Measurements from ENCODE around the gene CCDC191.

The CCDC191 gene, protein sequence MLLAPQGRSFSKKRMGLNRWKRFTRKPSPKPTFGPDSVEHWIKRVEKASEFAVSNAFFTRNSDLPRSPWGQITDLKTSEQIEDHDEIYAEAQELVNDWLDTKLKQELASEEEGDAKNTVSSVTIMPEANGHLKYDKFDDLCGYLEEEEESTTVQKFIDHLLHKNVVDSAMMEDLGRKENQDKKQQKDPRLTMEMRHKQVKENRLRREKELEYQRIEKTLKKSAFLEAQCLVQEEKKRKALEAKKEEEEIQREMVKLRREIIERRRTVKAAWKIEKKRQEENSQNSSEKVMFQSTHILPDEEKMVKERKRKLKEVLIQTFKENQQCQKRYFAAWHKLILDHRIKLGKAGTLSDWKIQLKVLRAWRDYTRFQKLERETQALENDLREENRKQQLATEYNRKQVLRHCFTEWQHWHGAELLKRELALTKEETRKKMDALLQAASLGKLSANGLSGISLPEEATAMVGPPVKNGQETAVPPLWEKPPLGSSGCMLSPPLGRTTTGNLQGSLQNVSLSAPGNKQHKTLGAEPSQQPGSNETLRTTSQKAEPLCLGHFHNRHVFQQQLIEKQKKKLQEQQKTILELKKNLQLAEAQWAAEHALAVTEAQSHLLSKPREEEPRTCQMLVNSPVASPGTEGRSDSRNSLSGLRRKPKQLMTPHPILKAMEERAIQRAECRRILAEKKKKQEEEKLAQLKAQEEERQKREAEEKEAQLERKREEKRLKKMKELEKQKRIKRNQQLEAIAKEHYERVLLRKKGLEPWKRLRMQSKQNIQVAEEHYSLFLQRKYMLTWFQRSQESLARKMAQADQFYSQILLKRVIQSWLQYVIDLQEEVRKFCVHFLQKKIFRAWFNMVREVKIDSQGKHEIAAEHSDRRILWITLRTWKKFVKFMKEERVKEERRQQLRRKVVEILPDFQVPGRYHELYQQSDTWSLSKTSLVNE

GRCh38 chr3:114056130-114057010 lies at the start of gene CCDC191, which contains the start of gene QTRT2:
Gene CCDC191 (minus strand): TSS chr3:114056526. CDS start chr3:114056466, 60 bp downstream.
Gene QTRT2 (plus strand): TSS chr3:114056737. CDS start chr3:114065258, 8,521 bp downstream.
- FAIRE-seq = peak; percentile 96

GRCh38 chr3:114104414-114104813 lies 48.1 kb upstream of the CCDC191 start:
- no peak for FAIRE-seq

DNA sequence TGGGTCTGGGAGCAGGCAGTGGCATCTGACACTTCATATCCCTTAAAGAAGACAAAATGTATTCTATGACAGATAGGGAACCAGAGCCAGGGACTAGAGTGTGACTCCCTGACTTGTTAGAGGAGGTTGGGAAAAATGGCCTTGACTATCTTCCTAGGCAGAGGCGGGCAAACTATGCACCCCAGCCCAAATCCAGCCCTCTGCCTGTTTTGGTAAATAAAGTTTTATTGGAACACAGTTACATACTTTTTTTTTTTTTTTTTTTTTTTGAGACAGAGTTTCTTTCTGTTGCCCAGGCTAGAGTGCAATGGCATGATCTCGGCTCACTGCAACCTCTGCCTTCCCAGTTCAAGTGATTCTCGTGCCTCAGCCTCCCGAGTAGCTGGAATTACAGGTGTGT lies 47.5 kb upstream of the CCDC191 start:
- FAIRE-seq = no peak

DNA sequence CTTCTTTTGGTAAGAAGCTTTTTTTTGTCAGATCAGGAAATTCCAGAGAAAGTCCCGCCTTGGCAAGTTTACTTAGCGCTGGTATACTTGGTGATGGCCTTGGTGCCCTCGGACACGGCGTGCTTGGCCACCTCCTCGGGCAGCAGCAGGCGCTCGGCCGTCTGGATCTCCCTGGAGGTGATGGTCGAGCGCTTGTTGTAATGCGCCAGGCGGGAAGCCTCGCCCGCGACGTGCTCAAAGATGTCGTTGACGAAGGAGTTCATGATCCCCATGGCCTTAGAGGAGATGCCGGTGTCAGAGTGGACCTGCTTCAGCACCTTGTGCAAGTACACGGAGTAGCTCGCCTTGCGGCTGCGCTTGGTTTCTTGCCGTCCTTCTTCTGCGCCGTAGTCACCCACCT lies 46.9 kb upstream of the CCDC191 start:
- no peak for FAIRE-seq

GRCh38 chr3:114101101-114101500 lies 44.8 kb upstream of the CCDC191 start:
- FAIRE-seq = no peak

GRCh38 chr3:114095796-114096195 lies 39.5 kb upstream of the CCDC191 start:
- no peak for FAIRE-seq

GRCh38 chr3:114093596-114093995 lies 37.3 kb upstream of the CCDC191 start:
- FAIRE-seq = no peak

DNA sequence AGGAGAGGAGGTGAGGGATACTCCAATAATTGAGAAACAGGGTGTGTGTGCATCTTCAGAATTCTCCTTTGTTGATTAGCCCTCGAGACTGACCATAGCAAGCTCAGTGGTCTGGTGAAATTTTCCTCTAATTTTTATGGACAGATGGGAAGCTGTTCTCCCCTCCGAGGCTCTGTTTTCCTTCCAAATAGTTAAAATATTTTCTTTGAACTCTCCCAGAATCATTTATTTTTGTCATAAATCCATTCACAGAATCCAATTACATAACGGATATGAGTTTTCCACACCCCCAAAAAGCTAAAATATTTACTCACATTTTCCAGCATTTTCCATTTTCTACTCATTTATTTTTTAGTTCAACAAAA lies 36.7 kb upstream of the CCDC191 start:
- no peak for FAIRE-seq

GRCh38 chr3:114092151-114093015 lies 36.1 kb upstream of the CCDC191 start:
- no peak for FAIRE-seq

DNA sequence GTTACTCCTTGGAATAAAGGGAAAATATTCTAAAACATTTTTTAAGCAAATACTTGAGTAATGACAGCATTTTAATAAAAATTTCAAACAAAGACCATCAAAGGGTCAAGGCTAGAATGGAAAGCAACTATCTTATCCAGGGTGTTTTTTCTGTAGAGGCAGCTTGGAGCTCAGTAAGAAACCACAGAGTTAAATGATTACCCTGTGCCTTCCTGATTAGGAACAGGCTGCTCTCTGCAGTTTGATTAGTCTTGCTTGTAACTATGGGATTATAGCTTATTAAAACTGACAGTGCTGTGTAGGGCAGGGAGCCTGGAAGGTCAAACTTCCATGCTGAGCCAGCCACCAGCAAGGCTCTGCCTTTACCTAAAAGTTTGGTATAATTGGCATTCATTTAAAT lies 33.3 kb upstream of the CCDC191 start:
- FAIRE-seq = no peak

DNA sequence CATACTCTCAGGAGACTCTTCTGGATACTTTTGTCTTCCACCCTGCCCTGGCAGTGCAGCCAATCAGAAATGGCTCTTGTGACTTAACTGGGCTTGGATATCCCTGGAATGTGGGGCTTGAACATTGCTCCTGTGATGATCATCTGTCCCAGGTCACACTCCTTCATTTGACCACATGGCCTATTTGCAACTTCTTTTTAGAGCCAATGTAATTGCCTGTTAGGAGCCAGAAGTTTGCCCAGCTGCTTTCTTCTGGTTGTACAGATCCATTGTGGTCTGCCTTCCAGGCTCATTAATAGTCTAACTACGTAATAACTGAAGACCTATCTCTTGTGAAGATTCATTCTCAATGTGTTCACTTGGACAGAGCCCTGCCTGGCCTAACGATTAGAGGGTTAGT lies 30.0 kb upstream of the CCDC191 start:
- FAIRE-seq = no peak

DNA sequence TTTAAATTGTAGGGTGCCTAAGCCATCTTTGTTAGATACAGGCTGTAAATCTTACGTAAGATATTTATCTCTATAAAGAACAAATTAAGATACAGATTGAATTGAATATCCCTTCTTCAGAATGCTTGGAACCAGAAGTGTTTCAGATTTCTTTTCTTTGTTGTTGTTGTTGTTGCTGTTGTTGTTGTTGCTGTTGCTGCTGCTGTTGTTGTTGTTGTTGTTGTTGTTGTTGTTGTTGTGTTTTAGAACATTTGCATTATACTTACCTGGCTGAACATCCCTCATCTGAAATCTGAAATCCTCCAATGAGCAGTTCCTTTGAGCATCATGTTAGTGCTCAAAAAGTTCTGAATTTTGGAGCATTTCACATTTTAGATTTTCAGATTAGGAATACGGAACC lies 26.8 kb upstream of the CCDC191 start:
- no peak for FAIRE-seq

GRCh38 chr3:114081037-114081436 lies 24.7 kb upstream of the CCDC191 start:
- no peak for FAIRE-seq

DNA sequence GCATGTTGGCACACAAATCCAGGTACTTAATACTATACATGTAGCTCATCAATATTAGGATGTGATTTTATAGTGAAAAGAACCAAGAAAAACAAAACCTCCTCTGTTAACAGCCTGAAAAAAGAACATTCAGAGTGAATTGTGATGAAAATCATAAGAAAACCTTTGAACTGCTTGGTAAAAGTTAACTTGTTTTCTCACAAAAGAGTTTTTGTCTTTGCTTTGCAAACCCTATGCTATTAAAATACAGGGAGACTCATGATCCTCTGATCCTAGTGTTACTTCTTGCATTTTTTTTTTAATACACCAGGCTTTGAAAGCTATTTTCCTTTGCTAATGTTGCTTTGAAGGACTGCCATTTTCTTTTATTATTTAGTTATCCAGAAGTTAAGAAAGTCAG lies 23.9 kb upstream of the CCDC191 start:
- FAIRE-seq = no peak

- FAIRE-seq = no peak
These were observed 23.4 kb upstream of the CCDC191 start for GRCh38 chr3:114079761-114080160.

GRCh38 chr3:114078126-114078525 lies 21.8 kb upstream of the CCDC191 start:
- no peak for FAIRE-seq

DNA sequence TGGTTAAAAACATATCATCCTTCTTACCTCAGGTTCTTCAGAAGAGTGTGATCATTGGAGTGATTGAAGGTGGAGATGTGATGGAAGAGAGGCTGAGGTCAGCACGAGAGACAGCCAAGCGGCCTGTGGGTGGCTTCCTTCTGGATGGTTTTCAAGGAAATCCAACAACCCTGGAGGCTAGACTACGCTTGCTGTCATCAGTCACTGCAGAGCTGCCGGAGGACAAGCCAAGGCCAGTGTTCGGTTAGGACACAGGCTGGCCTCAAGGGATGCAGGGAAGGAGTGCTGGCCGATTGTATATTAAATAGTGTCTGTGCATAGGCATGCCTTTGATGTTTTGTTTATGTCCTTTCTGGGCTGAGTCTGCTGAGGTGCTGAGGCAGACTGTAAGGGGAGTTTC lies 20.4 kb upstream of the CCDC191 start:
- no peak for FAIRE-seq

- no peak for FAIRE-seq
These were observed 15.5 kb upstream of the CCDC191 start for GRCh38 chr3:114071786-114072185.

GRCh38 chr3:114068336-114068735 lies 12.0 kb upstream of the CCDC191 start:
- no peak for FAIRE-seq

DNA sequence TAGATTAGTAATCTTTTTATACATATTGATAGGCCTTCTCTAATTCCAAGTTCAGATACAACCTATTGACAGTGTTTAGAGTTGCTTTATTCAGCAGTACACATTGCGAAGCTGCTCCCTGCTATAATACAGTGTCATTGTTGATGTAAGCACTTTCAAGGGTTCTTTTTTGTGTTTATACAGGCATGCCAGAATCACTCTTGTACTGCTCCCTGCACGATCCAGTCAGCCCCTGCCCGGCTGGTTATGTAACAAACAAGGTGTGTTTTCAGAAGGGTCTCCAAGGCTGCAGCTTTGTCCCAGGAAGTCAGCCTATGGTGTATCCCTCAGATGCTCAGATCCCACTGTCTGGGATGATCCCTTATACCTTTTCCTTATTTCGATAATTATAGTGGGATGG lies 11.5 kb upstream of the CCDC191 start:
- FAIRE-seq = no peak

- no peak for FAIRE-seq
These were observed 4.8 kb upstream of the CCDC191 start for GRCh38 chr3:114060906-114061655.
